Duodenal mucosa (tissue), 2 donors: ENCODE data around the gene SYT13.

Source experiments
- H3K27ac ChIP-seq: one replicate; pipeline ENCODE4 v1.7.0; 2013; ENCODE audit warnings: low read depth, low read length
- H3K27me3 ChIP-seq, 2 donors: one replicate each; pipeline ENCODE4 v1.7.0; 2013; ENCODE audit warnings: low read length in 2 of 2, control low read depth in 1 of 2; ENCODE audit not compliant: insufficient read depth in 2 of 2, control insufficient read depth in 1 of 2
- H3K36me3 ChIP-seq, 2 donors: one replicate each; pipeline ENCODE4 v1.7.0; 2013; ENCODE audit warnings: low read length in 2 of 2, control low read depth in 1 of 2; ENCODE audit not compliant: insufficient read depth in 2 of 2, control insufficient read depth in 1 of 2
- H3K4me1 ChIP-seq, 2 donors: one replicate each; pipeline ENCODE4 v1.7.0; 2013; ENCODE audit warnings: low read length in 2 of 2, control low read depth in 1 of 2; ENCODE audit not compliant: insufficient read depth in 2 of 2, control insufficient read depth in 1 of 2
- H3K4me3 ChIP-seq, 2 donors: one replicate each; pipeline ENCODE4 v1.7.0; 2013; ENCODE audit warnings: low read length in 2 of 2, low read depth in 1 of 2
- H3K9ac ChIP-seq, 2 donors: one replicate each; pipeline ENCODE4 v1.7.0; 2013; ENCODE audit warnings: low read length in 2 of 2, low read depth in 1 of 2
- H3K9me3 ChIP-seq, 2 donors: one replicate each; pipeline ENCODE4 v1.7.0; 2013; ENCODE audit warnings: low read length in 2 of 2, control low read depth in 1 of 2; ENCODE audit not compliant: control insufficient read depth in 1 of 2

SYT13 gene

GRCh38 chr11:45285930-45286632 lies at the start of gene SYT13:
TSS of gene SYT13 (minus strand) at chr11:45286341. CDS start at chr11:45286207, 134 bp downstream.
- Histone ChIP-seq H3K27ac (peak within 1 kb of the TSS; percentile 60), H3K36me3 (no peaks in the 10 kb centered on the region), H3K4me1 (peaks cover 0 to 5% of the 10 kb centered on the region in 2 donors), H3K9ac (peak within 1 kb of the TSS; percentile 45 to 88), H3K27me3 (peaks cover 0 to 10% of the 10 kb centered on the region in 2 donors), H3K9me3 (peaks cover 0 to 3% of the 10 kb centered on the region in 2 donors), H3K4me3 (peak within 1 kb of the TSS; percentile 62 to 73)

GRCh38 chr11:45335434-45335833 lies 49.3 kb upstream of the SYT13 start:
- Histone ChIP-seq H3K9me3 (no peaks in the 10 kb centered on the region), H3K4me3 (no peak overlapping the region), H3K27ac (no peak overlapping the region), H3K36me3 (no peaks in the 10 kb centered on the region), H3K9ac (no peak overlapping the region), H3K27me3 (no peaks in the 10 kb centered on the region), H3K4me1 (peaks cover 4 to 8% of the 10 kb centered on the region in 2 donors)

- Histone ChIP-seq H3K4me1 (peaks cover 0 to 7% of the 10 kb centered on the region in 2 donors), H3K36me3 (no peaks in the 10 kb centered on the region), H3K27me3 (no peaks in the 10 kb centered on the region), H3K9ac (no peak overlapping the region), H3K4me3 (no peak overlapping the region), H3K27ac (no peak overlapping the region), H3K9me3 (no peaks in the 10 kb centered on the region)
Observed at GRCh38 chr11:45334836-45335235, 48.7 kb upstream of the SYT13 start.

GRCh38 chr11:45334410-45334809 lies 48.3 kb upstream of the SYT13 start:
- H3K9ac ChIP-seq: no peak overlapping the region

GRCh38 chr11:45333001-45333971 lies 47.1 kb upstream of the SYT13 start:
- no peaks in the 10 kb centered on the region for H3K9me3 ChIP-seq
- H3K27ac ChIP-seq: no peak overlapping the region
- H3K36me3 ChIP-seq: no peaks in the 10 kb centered on the region
- H3K27me3 ChIP-seq: no peaks in the 10 kb centered on the region
- peak overlapping the region in 1 of 2 donors; percentile 1 for H3K4me3 ChIP-seq
- H3K4me1 ChIP-seq: peaks cover 0 to 5% of the 10 kb centered on the region in 2 donors
- peak overlapping the region in 1 of 2 donors; percentile 34 for H3K9ac ChIP-seq

More at GRCh38 chr11:45334410-45334809, 48.3 kb upstream of the SYT13 start:
- no peaks in the 10 kb centered on the region for H3K36me3 ChIP-seq
- peaks cover 0 to 5% of the 10 kb centered on the region in 2 donors for H3K4me1 ChIP-seq
- H3K27me3 ChIP-seq: no peaks in the 10 kb centered on the region
- H3K9me3 ChIP-seq: no peaks in the 10 kb centered on the region
- H3K27ac ChIP-seq: no peak overlapping the region
- no peak overlapping the region for H3K4me3 ChIP-seq

- Histone ChIP-seq H3K4me1 (peaks cover 0 to 5% of the 10 kb centered on the region in 2 donors), H3K4me3 (peak overlapping the region in 1 of 2 donors; percentile 1), H3K27ac (no peak overlapping the region), H3K9me3 (no peaks in the 10 kb centered on the region), H3K27me3 (no peaks in the 10 kb centered on the region), H3K36me3 (no peaks in the 10 kb centered on the region), H3K9ac (peak overlapping the region in 1 of 2 donors; percentile 34)
Observed at GRCh38 chr11:45332276-45332934, 46.3 kb upstream of the SYT13 start.

- Histone ChIP-seq H3K9ac (no peak overlapping the region), H3K36me3 (no peaks in the 10 kb centered on the region), H3K27me3 (no peaks in the 10 kb centered on the region), H3K4me1 (peaks cover 0 to 5% of the 10 kb centered on the region in 2 donors), H3K27ac (no peak overlapping the region), H3K9me3 (no peaks in the 10 kb centered on the region), H3K4me3 (no peak overlapping the region)
Observed at GRCh38 chr11:45331839-45332238, 45.7 kb upstream of the SYT13 start.

- Histone ChIP-seq H3K4me3 (no peak overlapping the region), H3K4me1 (peaks cover 0 to 5% of the 10 kb centered on the region in 2 donors), H3K9me3 (no peaks in the 10 kb centered on the region), H3K36me3 (no peaks in the 10 kb centered on the region), H3K27ac (no peak overlapping the region), H3K27me3 (no peaks in the 10 kb centered on the region), H3K9ac (no peak overlapping the region)
Observed at GRCh38 chr11:45328726-45329125, 42.6 kb upstream of the SYT13 start.

- Histone ChIP-seq H3K9me3 (no peaks in the 10 kb centered on the region), H3K36me3 (no peaks in the 10 kb centered on the region), H3K27me3 (no peaks in the 10 kb centered on the region), H3K4me1 (no peaks in the 10 kb centered on the region), H3K4me3 (no peak overlapping the region), H3K27ac (no peak overlapping the region), H3K9ac (no peak overlapping the region)
Observed at GRCh38 chr11:45324459-45324858, 38.3 kb upstream of the SYT13 start.
